GM23338 (cell line): ENCODE measurements around the gene FASN. TPM values are rescaled to one million over a fixed set of nuclear protein-coding genes. Genes with fewer than 3 reads are reported as not detected.

Source experiments
- ATAC-seq: fragments of 200-7000 bp; cut with Tn5 transposase; 3 replicates; pipeline ENCODE4 v1.9.1; 2020
- DNase-seq: peaks from one replicate; pipeline ENCODE4 v3.0.0-alpha.2; 2015; ENCODE audit warnings: low spot score
- H2AFZ ChIP-seq: fragments of 200-600 bp; sonication (generic); 2 replicates; pipeline ENCODE4 v1.8.0; 2016; ENCODE audit warnings: antibody characterized with exemption, mild to moderate bottlenecking, moderate library complexity
- H3F3A ChIP-seq: fragments of 200-600 bp; sonication (generic); replicated peaks from 2 replicates; pipeline ENCODE4 v1.8.0; 2017; ENCODE audit warnings: antibody characterized with exemption, mixed run types, low read depth
- H3K27ac ChIP-seq: fragments of 200-600 bp; sonication (generic); 2 replicates; pipeline ENCODE4 v1.6.1; 2016; ENCODE audit warnings: low read depth
- H3K27me3 ChIP-seq: fragments of 200-600 bp; sonication (generic); 2 replicates; pipeline ENCODE4 v1.8.0; 2016; ENCODE audit warnings: mild to moderate bottlenecking, mixed run types, moderate library complexity; ENCODE audit not compliant: insufficient read depth
- H3K36me3 ChIP-seq: fragments of 200-600 bp; sonication (generic); 2 replicates; pipeline ENCODE4 v1.8.0; 2016; ENCODE audit warnings: mild to moderate bottlenecking; ENCODE audit not compliant: insufficient read depth
- H3K4me1 ChIP-seq: fragments of 200-600 bp; sonication (generic); 2 replicates; pipeline ENCODE4 v1.8.0; 2016; ENCODE audit warnings: mild to moderate bottlenecking, moderate library complexity; ENCODE audit not compliant: insufficient read depth
- H3K4me2 ChIP-seq: fragments of 200-600 bp; sonication (generic); 2 replicates; pipeline ENCODE4 v1.7.1; 2017; ENCODE audit warnings: mixed run types
- H3K4me3 ChIP-seq: fragments of 200-600 bp; sonication (generic); 2 replicates; pipeline ENCODE4 v1.6.1; 2016; ENCODE audit warnings: mixed run types
- H3K79me2 ChIP-seq: fragments of 200-600 bp; sonication (generic); replicated peaks from 2 replicates; pipeline ENCODE4 v1.8.0; 2017; ENCODE audit warnings: mild to moderate bottlenecking; ENCODE audit not compliant: insufficient read depth
- H3K9me2 ChIP-seq: fragments of 200-600 bp; sonication (generic); 2 replicates; pipeline ENCODE4 v1.8.0; 2017; ENCODE audit not compliant: insufficient read depth
- H4K20me1 ChIP-seq: fragments of 200-600 bp; sonication (generic); replicated peaks from 2 replicates; pipeline ENCODE4 v1.8.0; 2017; ENCODE audit warnings: mild to moderate bottlenecking; ENCODE audit not compliant: insufficient read depth
- H3K27ac Mint-ChIP-seq: 2 replicates; pipeline ENCODE4 v1.8.0; 2020; ENCODE audit warnings: inconsistent platforms, mild to moderate bottlenecking, moderate library complexity, mixed read lengths
- H3K27me3 Mint-ChIP-seq: 3 replicates; pipeline ENCODE4 v1.8.0; 2022; ENCODE audit warnings: low read depth, mild to moderate bottlenecking, moderate library complexity, mixed read lengths, inconsistent platforms; ENCODE audit not compliant: insufficient read depth, poor library complexity
- H3K36me3 Mint-ChIP-seq: 3 replicates; pipeline ENCODE4 v1.8.0; 2021; ENCODE audit warnings: low read depth, mild to moderate bottlenecking, inconsistent platforms, moderate library complexity, mixed read lengths
- H3K4me1 Mint-ChIP-seq: 3 replicates; pipeline ENCODE4 v1.8.0; 2020; ENCODE audit warnings: mild to moderate bottlenecking, inconsistent platforms, mixed read lengths
- H3K4me3 Mint-ChIP-seq: 3 replicates; pipeline ENCODE4 v1.8.0; 2021; ENCODE audit warnings: moderate library complexity, mild to moderate bottlenecking, inconsistent platforms, mixed read lengths
- H3K9me3 Mint-ChIP-seq: 3 replicates; pipeline ENCODE4 v1.8.0; 2020; ENCODE audit warnings: moderate library complexity, mild to moderate bottlenecking, inconsistent platforms, mixed read lengths
- CREB1 ChIP-seq: fragments of 250-450 bp; sonication (Bioruptor Pico); IDR thresholded peaks from 2 replicates; pipeline ENCODE4 v1.5.0; 2020; ENCODE audit warnings: low read depth, mild to moderate bottlenecking, moderate library complexity
- EZH2 ChIP-seq: fragments of 200-600 bp; sonication (generic); IDR thresholded peaks from one replicate; pipeline ENCODE4 v1.8.0; 2017; ENCODE audit warnings: antibody characterized with exemption, mild to moderate bottlenecking, low read depth; ENCODE audit not compliant: unreplicated experiment
- EZH2phosphoT487 ChIP-seq: fragments of 200-600 bp; sonication (generic); IDR thresholded peaks from one replicate; pipeline ENCODE4 v1.8.1; 2018; ENCODE audit warnings: antibody characterized with exemption; ENCODE audit not compliant: unreplicated experiment
- JUNB ChIP-seq: IDR thresholded peaks from one replicate; pipeline ENCODE4 v1.6.1; 2016; ENCODE audit warnings: antibody characterized with exemption; ENCODE audit not compliant: unreplicated experiment
- POLR2AphosphoS5 ChIP-seq: IDR thresholded peaks from 2 replicates; pipeline ENCODE4 v1.6.1; 2016; ENCODE audit warnings: antibody characterized with exemption, low read depth
- ZNF114 ChIP-seq: fragments of 250-450 bp; sonication (Bioruptor Pico); IDR thresholded peaks from 2 replicates; pipeline ENCODE4 v1.5.0; 2020; ENCODE audit warnings: mild to moderate bottlenecking, moderate library complexity
- ZNF331 ChIP-seq: fragments of 250-450 bp; sonication (Bioruptor Pico); IDR thresholded peaks from 2 replicates; pipeline ENCODE4 v1.5.0; 2020; ENCODE audit warnings: low read depth, mild to moderate bottlenecking, moderate library complexity
- polyA plus RNA-seq: library from polyadenylated mRNA; unstranded; fragments of >200 nt; fragmentation: Nextera tagmentation; extraction: Ambion mirVana; gene quantifications from 2 replicates; pipeline ENCODE4 v1.2.1, GENCODE V29; 2016
- total RNA-seq: library from RNA; depleted of rRNA; stranded (reverse); fragments of >200 nt; shearing (Covaris generic); gene quantifications from 2 replicates; pipeline ENCODE4 v1.2.3, GENCODE V29; 2014
- TF ChIP-seq, protein P1 (sequence below): fragments of 250-450 bp; sonication (Bioruptor Pico); IDR thresholded peaks from 2 replicates; pipeline ENCODE4 v1.5.0; 2020; ENCODE audit warnings: mild to moderate bottlenecking, moderate library complexity
- TF ChIP-seq, protein P2 (sequence below): IDR thresholded peaks from one replicate; pipeline ENCODE4 v1.6.1; 2018; ENCODE audit warnings: antibody characterized with exemption; ENCODE audit not compliant: unreplicated experiment

The FASN gene
- total and polyA plus RNA-seq, 2 experiments from 2014 or later: 120 to 849 TPM

DNA sequence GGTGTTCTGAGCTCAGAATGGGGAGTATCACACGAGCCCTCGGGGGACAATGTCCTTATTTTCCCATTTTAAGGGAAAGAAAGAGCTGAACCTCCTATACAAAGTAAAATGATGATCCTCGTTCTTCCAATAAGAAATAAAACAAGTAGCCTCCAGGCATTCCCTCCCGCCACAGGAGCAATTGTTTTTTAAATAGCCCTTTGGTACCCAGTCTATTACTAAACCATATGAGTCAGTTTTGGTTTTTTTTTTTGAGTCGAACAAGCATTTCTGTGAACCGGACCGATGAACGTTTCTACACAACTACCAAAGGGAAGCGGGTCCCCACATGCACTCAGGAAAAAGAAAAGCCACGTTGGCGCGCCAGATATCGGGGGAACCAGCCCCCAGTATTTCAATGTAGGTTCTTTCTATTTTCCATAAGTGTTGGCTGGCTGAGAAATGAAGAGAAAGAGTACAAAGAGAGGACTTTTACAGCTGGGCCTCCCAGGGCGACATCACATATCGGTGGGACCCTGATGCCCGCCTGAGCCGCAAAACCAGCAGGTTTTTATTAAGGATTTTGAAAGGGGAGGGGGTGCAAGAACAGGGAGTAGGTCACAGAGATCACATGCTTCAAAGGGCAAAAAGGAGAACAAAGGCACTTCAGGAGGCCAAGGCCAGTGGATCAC is 56.8 kb downstream of the FASN start:
- H3K4me2 ChIP-seq: no peak overlapping the region
- Mint-ChIP-seq H3K4me3 (no peak overlapping the region; the same call in 2 of the 3 replicates), H3K27me3 (peaks cover 12% of the 10 kb centered on the region)

DNA sequence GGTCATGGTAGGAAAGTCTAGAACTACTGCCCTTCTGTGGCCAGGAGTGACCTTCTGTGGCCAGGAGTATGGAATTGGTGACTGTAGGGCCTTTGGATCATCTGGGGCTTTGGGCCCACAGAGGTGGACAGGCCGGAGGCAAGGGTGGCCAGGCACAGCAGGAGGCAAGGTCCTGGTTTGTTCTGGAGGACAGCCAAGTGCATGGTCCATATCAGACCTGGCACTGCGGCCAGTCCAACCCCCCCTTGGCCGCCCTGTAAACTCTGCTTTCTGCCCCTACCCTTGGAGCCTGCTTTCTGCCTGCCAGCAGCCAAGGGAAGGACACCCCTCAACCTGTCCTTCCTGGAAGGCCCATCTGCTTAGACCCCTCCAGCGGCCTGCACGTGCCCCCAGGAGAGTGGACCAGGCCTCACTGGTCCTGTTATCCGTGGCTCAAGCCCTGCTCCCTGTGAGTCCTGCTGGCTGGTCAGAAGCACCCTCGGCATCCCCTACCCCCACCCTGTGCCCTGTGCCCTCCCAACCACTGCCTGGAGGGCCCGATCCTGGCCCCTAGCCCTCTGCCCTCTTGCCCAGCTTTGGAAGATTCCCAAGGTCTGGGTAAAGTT is 58.2 kb downstream of the FASN start:
- Mint-ChIP-seq H3K4me3 (no peak overlapping the region; the same call in 2 of the 3 replicates), H3K36me3 (peaks cover 3% of the 10 kb centered on the region; the same call in 1 of the 3 replicates), H3K27me3 (peaks cover 13% of the 10 kb centered on the region), H3K27ac (no peak overlapping the region), H3K4me1 (peaks cover 29% of the 10 kb centered on the region), H3K9me3 (no peaks in the 10 kb centered on the region; the same call in 2 of the 3 replicates)
- no peak overlapping the region for H3K4me2 ChIP-seq
- H3K27ac ChIP-seq: no peak overlapping the region
- no peak overlapping the region for H2AFZ ChIP-seq
- no peaks in the 10 kb centered on the region for H3K36me3 ChIP-seq
- H3K79me2 ChIP-seq: no peaks in the 10 kb centered on the region
- DNase-seq: no peak
- H3K4me1 ChIP-seq: no peaks in the 10 kb centered on the region; the same call in 1 of the 2 replicates
- peaks cover 11% of the 10 kb centered on the region for H3F3A ChIP-seq
- no peak overlapping the region for H3K4me3 ChIP-seq
- ATAC-seq: no peak
- H3K9me2 ChIP-seq: no peaks in the 10 kb centered on the region
- no peaks in the 10 kb centered on the region for H3K27me3 ChIP-seq
- no peaks in the 10 kb centered on the region; the same call in 1 of the 2 replicates for H4K20me1 ChIP-seq
- TF ChIP-seq EZH2phosphoT487: no peak
- TF ChIP-seq JUNB: no peak
- TF ChIP-seq, protein P1, sequence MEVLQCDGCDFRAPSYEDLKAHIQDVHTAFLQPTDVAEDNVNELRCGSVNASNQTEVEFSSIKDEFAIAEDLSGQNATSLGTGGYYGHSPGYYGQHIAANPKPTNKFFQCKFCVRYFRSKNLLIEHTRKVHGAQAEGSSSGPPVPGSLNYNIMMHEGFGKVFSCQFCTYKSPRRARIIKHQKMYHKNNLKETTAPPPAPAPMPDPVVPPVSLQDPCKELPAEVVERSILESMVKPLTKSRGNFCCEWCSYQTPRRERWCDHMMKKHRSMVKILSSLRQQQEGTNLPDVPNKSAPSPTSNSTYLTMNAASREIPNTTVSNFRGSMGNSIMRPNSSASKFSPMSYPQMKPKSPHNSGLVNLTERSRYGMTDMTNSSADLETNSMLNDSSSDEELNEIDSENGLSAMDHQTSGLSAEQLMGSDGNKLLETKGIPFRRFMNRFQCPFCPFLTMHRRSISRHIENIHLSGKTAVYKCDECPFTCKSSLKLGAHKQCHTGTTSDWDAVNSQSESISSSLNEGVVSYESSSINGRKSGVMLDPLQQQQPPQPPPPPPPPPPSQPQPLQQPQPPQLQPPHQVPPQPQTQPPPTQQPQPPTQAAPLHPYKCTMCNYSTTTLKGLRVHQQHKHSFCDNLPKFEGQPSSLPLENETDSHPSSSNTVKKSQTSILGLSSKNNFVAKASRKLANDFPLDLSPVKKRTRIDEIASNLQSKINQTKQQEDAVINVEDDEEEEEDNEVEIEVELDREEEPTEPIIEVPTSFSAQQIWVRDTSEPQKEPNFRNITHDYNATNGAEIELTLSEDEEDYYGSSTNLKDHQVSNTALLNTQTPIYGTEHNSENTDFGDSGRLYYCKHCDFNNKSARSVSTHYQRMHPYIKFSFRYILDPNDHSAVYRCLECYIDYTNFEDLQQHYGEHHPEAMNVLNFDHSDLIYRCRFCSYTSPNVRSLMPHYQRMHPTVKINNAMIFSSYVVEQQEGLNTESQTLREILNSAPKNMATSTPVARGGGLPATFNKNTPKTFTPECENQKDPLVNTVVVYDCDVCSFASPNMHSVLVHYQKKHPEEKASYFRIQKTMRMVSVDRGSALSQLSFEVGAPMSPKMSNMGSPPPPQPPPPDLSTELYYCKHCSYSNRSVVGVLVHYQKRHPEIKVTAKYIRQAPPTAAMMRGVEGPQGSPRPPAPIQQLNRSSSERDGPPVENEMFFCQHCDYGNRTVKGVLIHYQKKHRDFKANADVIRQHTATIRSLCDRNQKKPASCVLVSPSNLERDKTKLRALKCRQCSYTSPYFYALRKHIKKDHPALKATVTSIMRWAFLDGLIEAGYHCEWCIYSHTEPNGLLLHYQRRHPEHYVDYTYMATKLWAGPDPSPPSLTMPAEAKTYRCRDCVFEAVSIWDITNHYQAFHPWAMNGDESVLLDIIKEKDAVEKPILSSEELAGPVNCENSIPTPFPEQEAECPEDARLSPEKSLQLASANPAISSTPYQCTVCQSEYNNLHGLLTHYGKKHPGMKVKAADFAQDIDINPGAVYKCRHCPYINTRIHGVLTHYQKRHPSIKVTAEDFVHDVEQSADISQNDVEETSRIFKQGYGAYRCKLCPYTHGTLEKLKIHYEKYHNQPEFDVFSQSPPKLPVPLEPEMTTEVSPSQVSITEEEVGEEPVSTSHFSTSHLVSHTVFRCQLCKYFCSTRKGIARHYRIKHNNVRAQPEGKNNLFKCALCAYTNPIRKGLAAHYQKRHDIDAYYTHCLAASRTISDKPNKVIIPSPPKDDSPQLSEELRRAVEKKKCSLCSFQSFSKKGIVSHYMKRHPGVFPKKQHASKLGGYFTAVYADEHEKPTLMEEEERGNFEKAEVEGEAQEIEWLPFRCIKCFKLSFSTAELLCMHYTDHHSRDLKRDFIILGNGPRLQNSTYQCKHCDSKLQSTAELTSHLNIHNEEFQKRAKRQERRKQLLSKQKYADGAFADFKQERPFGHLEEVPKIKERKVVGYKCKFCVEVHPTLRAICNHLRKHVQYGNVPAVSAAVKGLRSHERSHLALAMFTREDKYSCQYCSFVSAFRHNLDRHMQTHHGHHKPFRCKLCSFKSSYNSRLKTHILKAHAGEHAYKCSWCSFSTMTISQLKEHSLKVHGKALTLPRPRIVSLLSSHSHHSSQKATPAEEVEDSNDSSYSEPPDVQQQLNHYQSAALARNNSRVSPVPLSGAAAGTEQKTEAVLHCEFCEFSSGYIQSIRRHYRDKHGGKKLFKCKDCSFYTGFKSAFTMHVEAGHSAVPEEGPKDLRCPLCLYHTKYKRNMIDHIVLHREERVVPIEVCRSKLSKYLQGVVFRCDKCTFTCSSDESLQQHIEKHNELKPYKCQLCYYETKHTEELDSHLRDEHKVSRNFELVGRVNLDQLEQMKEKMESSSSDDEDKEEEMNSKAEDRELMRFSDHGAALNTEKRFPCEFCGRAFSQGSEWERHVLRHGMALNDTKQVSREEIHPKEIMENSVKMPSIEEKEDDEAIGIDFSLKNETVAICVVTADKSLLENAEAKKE (CRISPR knock-in tag): no peak
- TF ChIP-seq EZH2: no peak
- TF ChIP-seq ZNF331: no peak
- TF ChIP-seq CREB1 (CRISPR knock-in tag): no peak
- no peak for TF ChIP-seq POLR2AphosphoS5

More for the DNA sequence above, 56.8 kb downstream of the FASN start:
- Histone ChIP-seq H3K27ac (no peak overlapping the region), H3K9me2 (no peaks in the 10 kb centered on the region), H3K4me1 (no peaks in the 10 kb centered on the region; the same call in 1 of the 2 replicates), H2AFZ (no peak overlapping the region), H4K20me1 (no peaks in the 10 kb centered on the region), H3K36me3 (no peaks in the 10 kb centered on the region), H3K79me2 (no peaks in the 10 kb centered on the region), H3K4me3 (no peak overlapping the region), H3F3A (peaks cover 5% of the 10 kb centered on the region; the same call in 1 of the 2 replicates), H3K27me3 (no peaks in the 10 kb centered on the region)
- Mint-ChIP-seq H3K9me3 (no peaks in the 10 kb centered on the region; the same call in 2 of the 3 replicates), H3K36me3 (no peaks in the 10 kb centered on the region; the same call in 2 of the 3 replicates), H3K4me1 (peaks cover 21% of the 10 kb centered on the region), H3K27ac (no peak overlapping the region)
- TF ChIP-seq, protein P2, sequence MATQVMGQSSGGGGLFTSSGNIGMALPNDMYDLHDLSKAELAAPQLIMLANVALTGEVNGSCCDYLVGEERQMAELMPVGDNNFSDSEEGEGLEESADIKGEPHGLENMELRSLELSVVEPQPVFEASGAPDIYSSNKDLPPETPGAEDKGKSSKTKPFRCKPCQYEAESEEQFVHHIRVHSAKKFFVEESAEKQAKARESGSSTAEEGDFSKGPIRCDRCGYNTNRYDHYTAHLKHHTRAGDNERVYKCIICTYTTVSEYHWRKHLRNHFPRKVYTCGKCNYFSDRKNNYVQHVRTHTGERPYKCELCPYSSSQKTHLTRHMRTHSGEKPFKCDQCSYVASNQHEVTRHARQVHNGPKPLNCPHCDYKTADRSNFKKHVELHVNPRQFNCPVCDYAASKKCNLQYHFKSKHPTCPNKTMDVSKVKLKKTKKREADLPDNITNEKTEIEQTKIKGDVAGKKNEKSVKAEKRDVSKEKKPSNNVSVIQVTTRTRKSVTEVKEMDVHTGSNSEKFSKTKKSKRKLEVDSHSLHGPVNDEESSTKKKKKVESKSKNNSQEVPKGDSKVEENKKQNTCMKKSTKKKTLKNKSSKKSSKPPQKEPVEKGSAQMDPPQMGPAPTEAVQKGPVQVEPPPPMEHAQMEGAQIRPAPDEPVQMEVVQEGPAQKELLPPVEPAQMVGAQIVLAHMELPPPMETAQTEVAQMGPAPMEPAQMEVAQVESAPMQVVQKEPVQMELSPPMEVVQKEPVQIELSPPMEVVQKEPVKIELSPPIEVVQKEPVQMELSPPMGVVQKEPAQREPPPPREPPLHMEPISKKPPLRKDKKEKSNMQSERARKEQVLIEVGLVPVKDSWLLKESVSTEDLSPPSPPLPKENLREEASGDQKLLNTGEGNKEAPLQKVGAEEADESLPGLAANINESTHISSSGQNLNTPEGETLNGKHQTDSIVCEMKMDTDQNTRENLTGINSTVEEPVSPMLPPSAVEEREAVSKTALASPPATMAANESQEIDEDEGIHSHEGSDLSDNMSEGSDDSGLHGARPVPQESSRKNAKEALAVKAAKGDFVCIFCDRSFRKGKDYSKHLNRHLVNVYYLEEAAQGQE: no peak
- TF ChIP-seq ZNF114 (CRISPR knock-in tag) (no peak), ZNF331 (no peak)
- ATAC-seq (no peak), DNase-seq (no peak)
